Left ventricle myocardium superior (tissue), 1 donor: ENCODE data around the gene SCRN1. TPM values are rescaled to one million over a fixed set of nuclear protein-coding genes. Genes with fewer than 3 reads are reported as not detected.

Experiments used
- ATAC-seq: fragments of 200-7000 bp; cut with Tn5 transposase; one replicate; pipeline ENCODE4 v1.9.1; 2020; ENCODE audit warnings: mild to moderate bottlenecking, moderate library complexity
- DNase-seq: peaks from one replicate; pipeline ENCODE4 v3.0.0-alpha.2; 2020
- intact Hi-C: fragments of 100-400 bp; cut with micrococcal nuclease; formaldehyde crosslinking; loops from one replicate; pipeline ENCODE4 v1.11.0; 2022
- long read RNA-seq: library from polyadenylated mRNA; unstranded; transcript quantifications from one replicate; pipeline ENCODE4 v2.0.0, GENCODE V29; 2021
- total RNA-seq: library from RNA; stranded (reverse); fragmentation: NEBNext Ultra II Directional; extraction: Animal tissue kit (Norgen Biotek cat#: 25700); gene quantifications from one replicate; pipeline ENCODE4 v1.2.1, GENCODE V29; 2021
- donor health status: DM: no; HTN: yes; CAD: no; lungs with severe emphysema.

SCRN1 gene, protein sequence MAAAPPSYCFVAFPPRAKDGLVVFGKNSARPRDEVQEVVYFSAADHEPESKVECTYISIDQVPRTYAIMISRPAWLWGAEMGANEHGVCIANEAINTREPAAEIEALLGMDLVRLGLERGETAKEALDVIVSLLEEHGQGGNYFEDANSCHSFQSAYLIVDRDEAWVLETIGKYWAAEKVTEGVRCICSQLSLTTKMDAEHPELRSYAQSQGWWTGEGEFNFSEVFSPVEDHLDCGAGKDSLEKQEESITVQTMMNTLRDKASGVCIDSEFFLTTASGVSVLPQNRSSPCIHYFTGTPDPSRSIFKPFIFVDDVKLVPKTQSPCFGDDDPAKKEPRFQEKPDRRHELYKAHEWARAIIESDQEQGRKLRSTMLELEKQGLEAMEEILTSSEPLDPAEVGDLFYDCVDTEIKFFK
- 18.7 TPM for total RNA-seq
- long read RNA-seq, full-length matches to known transcripts, result 19 of 34 reads
- long read RNA-seq, partial matches to known transcripts, result 1 of 34 reads
- long read RNA-seq, other reads (novel, unspliced or antisense), result 14 of 34 reads

DNA sequence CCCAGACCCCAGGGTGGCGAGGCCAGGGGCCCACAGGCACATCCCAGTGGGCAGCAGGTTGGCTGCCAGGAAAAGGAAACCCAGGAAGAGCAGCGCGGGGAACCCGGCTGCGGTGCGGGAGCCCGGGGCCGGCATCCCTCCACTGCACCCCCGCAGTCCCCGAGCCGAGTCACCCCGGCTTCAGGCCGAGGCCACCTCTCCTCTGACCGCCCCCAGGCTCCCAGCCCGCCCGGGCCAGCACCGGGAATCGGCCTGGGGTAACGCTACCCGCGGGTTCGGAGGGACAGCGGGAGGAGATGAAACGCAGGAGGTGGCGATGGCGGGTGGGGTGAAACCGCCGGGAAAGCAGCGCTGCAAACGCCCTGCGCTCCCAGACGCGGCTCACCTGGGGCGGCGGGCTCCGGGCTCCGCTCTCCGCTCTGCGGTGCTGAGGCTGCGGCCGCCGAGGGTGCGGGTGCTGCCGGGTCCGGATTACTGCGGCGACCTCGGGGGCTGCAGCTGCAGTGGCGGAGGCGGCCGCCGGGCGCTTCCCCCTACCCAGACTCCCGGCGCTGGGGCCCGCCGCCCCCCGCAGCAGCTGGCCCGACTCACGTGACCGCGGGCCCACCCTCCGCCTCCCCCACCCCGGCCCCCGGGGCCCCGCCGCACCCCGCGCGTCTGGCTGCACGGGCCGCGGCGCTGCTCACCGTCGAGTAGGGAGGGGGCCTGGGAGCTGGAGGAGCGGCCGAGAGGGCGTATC lies at the start of gene SCRN1:
TSS of gene SCRN1 (minus strand) at position 545 of the 739 bp plus-strand sequence. CDS start 20,734 bp downstream, outside the sequence.
- ATAC-seq, result peak; percentile 85
- intact Hi-C loops, result no loop called here
- DNase-seq, result peak; percentile 70

- DNase-seq (no peak), ATAC-seq (peak; percentile 76)
- intact Hi-C loops, result no loop called here
These were observed 48.8 kb upstream of the SCRN1 start for GRCh38 chr7:30038196-30038980.

DNA sequence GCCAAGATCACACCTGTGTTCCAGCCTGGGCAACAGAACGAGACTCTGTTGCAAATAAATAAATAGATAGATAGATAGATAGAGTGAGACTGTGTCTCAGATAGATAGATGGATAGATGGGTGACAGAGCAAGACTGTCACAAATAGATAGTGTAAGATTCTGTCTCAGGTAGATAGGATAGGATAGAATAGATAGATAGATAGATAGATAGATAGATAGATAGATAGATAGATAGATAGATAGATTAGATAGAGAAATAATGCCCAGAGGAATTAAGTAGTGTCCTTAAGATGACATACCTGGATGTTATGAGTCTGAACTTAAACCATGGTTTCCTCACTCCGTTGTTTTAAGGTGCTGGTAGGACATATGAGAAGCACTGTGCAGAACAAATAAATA lies 46.6 kb upstream of the SCRN1 start:
- intact Hi-C loops, result no loop called here
- no peak for ATAC-seq

DNA sequence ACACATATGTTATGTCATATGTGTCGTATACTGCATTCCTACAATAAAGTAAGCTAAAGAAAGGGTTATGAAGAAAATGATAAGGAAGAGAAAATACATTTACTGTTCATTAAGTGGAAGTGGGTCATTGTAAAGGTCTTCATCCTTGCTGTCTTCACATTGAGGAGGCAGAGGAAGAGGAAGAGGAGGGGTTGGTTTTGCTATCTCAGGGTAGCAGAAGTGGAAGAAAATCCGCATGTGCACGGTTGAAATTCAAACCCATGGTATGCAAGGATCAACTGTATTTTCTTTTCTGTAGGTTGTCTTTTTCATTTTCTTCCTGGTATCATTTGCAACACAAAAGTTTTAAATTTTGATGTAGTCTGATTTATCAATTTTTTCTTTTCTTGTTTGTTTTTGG lies 44.9 kb upstream of the SCRN1 start:
- ATAC-seq (no peak), DNase-seq (no peak)
- intact Hi-C loops, result no loop called here

More for the DNA sequence above, 46.6 kb upstream of the SCRN1 start:
- DNase-seq, result no peak

DNA sequence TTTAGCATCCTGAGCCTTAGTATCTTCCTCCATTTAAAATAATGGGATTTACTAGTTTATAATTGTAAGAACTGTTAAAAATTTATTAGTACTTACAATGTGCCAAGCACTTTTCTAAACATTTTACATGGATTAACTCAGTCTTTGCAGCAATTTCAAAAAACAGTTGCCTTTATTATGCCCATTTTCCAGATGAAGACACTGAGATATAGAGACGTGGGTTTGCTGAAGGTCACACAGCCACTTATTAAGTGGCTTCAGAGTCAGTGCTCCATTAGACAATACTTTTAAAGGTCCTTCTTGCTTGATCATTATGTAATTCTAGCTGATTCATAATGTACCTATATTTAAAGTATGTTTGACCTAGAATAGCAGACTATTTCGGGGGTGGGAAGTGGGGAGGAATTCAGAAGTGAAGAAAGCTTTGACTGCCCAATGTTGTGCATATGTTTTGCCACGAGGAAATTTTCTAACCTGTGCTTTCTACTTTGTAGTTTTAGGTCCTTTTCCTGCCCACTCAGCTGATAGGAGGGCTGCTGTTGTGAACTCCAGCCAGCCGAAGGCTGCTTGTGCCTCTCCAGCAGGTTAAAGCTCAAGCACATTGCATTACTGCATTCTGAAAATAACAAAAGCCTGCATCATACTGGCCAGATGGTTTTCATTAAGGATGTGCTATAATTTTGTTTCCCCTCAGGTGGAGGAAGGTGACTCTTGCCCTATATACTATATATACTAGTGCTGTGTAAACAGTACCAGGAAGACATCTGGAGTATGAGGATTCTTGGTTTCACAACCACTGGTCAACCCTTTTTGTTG lies 42.9 kb upstream of the SCRN1 start:
- intact Hi-C loops, result no loop called here
- ATAC-seq (no peak), DNase-seq (no peak)

GRCh38 chr7:30029696-30030095 lies 40.1 kb upstream of the SCRN1 start:
- intact Hi-C loops, result no loop called here
- DNase-seq (no peak), ATAC-seq (no peak)

DNA sequence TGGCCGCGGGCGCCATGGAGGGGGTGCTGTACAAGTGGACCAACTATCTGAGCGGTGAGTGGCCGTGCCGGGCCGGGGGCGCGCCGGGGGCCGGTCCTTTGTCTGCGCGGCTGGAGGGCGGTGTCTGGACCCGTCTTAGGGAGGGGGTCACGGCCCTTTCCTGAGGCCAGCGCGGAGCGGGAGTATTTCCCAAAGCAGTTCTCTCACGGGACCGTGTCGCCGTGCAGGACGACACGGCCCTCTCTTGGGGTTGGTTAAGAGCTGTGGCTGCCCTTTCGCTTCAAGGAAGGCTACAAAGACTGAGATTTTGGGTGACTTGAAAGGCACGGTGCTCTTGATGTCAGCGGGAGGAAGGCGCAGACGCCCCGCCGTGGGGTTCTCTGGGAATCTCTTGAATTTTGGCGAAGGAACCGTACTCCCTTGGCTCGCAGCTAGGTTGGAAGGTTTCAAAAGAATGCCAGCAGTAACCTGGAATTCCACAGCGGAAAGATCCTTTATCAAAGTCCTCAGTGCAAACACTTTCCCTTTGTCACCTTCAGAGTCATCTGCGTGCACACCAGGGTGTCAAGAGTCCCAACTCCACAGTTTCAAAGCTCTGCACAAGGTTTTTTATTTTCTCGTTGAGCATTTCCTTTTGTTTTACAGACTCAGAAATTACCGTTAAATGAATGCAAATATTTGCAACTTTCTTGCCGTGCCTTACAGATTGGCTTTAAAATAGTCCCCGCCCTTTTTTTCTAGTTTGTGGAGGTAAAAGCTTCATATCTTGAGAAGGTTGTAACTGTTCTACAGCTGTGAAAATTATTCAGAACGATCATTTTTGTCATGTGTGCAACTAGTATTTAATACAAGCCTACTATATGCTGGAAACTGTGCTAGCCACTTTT lies 39.4 kb upstream of the SCRN1 start:
- ATAC-seq (peak; percentile 46), DNase-seq (no peak)
- intact Hi-C loops, result no loop called here

GRCh38 chr7:30028216-30028748 lies 38.7 kb upstream of the SCRN1 start, which contains the start of gene PLEKHA8:
Gene PLEKHA8 (plus strand): TSS chr7:30028412. CDS start chr7:30028763, 351 bp downstream.
- intact Hi-C loops, result no loop called here
- DNase-seq (peak; percentile 92), ATAC-seq (peak; percentile 87)

- ATAC-seq (peak; percentile 1), DNase-seq (no peak)
- intact Hi-C loops, result no loop called here
These were observed 38.2 kb upstream of the SCRN1 start for GRCh38 chr7:30027740-30028215.

DNA sequence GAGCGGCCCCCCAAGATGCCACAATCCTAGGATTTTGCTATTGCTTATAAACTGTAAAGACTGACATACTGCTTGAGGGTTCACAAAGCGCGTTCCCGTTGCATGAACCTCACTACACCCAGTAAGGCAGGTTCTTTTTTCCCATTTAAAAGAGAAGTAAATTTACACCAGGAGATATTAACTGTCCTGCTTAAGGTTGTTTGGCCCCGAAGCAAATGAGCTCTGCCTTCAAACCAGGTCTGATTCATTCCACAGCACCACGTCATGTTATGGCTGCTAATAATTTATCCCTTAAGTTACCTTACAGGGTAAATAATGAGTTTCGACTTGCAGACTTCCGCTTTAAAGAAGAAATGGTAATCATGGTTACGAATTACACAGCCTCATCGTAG lies 37.5 kb upstream of the SCRN1 start:
- ATAC-seq (peak; percentile 13), DNase-seq (no peak)
- intact Hi-C loops, result no loop called here

DNA sequence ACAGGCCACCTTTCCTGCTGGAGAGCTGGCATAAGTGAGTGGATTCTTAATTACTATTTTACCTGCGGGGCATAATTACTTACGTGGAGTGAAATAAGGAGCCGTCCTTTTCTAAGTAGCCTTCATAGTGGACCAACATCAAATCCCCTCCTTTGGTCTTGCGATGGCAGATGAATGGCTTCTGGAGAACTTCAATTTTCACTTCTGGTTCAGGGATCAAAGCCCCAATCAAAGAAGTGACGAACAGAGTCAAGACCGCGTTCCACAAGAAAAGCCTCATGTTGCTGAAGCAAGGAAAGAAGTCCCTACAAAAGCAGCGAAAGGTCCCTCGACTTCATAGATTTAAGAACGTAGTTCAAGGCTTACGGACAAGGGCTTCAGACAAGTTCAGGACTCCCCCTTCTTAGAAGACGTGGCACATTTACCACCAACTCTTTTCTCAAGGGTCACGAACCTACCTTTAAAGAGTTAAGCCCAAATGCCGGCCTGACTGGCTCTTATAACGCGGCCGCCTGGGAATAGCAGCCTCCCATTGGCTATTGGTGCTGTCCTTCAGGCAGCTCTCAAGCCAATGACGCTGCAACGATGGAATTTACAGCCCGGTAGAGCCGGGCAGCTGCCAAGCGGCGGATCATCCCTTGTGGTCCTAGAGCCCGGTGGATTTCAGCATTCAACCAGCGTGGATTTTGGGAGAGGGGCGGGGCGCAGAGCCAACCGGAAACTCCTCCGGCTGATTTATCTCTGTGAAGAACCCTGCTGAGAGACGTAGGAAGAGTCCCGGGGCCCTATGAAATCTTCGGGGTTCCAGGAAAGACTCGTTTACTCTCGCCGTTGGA lies 36.8 kb upstream of the SCRN1 start, which contains the start of gene FKBP14:
TSS of gene FKBP14 (minus strand) at position 474 of the 836 bp plus-strand sequence. CDS start at position 280, 194 bp downstream.
- intact Hi-C loops, result no loop called here
- ATAC-seq, result peak; percentile 92
- peak; percentile 97 for DNase-seq

DNA sequence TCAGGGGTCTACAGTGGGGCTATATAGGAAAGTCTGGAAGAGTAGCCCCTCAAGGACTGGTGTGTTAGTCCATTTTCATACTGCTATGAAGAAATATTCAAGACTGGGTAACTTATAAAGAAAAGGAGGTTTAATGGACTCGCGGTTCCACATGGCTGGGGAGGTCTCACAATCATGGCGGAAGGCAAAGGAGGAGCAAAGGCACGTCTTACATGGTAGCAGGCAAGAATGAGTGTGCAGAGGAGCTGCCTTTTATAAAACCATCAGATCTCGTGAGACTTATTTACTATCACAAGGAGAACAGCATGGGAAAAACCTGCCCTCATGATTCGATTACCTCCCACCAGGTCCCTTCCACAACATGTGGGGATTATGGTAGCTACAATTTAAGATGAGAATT lies 33.9 kb upstream of the SCRN1 start:
- intact Hi-C loops, result no loop called here

DNA sequence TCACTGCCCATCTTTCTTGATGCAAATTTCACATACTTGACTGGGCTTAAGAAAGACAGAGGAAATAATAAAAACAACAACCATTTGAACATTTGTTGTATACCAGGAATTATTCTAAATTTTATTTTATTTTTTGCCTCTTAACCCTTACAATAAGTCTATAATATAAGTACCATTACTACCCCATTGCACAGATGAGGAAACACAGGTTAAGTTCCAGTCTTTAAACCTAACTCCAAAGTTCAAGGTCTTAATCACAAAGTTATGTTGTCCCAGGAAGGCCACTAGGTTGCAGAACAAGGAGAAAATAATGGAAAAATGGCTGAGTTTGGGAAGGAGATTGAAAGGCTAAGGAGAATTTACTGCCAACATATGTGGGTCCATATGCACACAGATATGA lies 33.4 kb upstream of the SCRN1 start:
- DNase-seq, result no peak
- intact Hi-C loops, result no loop called here
- no peak for ATAC-seq

More for the DNA sequence above, 33.9 kb upstream of the SCRN1 start:
- no peak for ATAC-seq
- no peak for DNase-seq

- no peak for DNase-seq
- ATAC-seq, result no peak
- intact Hi-C loops, result no loop called here
These were observed 30.9 kb upstream of the SCRN1 start for GRCh38 chr7:30020535-30020934.

DNA sequence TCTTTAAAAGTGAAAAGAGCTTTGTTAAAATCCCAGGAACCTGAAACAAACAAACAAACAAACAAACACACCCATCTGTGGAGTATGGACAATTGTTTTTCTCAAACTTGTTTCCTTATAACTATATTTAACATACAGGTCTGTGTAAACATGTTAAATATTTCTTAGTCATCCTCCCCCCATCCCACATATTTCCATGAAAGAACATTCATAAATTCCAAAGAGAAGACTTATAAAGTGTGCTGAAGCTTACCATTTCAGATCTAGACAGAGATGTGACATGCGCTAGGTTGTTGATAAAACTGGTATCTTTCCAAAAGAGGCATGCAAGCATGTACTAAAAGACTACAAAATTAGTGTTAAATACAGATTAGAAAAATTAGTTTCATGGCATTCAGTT lies 30.4 kb upstream of the SCRN1 start:
- DNase-seq, result no peak
- no peak for ATAC-seq
- intact Hi-C loops, result no loop called here

GRCh38 chr7:30019387-30019786 lies 29.8 kb upstream of the SCRN1 start:
- no peak for ATAC-seq
- DNase-seq, result no peak
- intact Hi-C loops, result no loop called here
